HG03521 (cell line): ENCODE measurements around the gene CEMP1.
A peak's percentile ranks its signal among the peaks of the same experiment; 100 is the strongest.
"Not testable (repeated sequence)": the region's sequence is repeated elsewhere in the genome, so short reads cannot be mapped to it uniquely, and the experiment has no call there.

Experiments used
- ATAC-seq: cut with Tn5 transposase; IDR thresholded peaks from one replicate; pipeline ENCODE4 v1.9.1; 2021; ENCODE audit warnings: mild to moderate bottlenecking, moderate library complexity; ENCODE audit not compliant: unreplicated experiment

Gene CEMP1

DNA sequence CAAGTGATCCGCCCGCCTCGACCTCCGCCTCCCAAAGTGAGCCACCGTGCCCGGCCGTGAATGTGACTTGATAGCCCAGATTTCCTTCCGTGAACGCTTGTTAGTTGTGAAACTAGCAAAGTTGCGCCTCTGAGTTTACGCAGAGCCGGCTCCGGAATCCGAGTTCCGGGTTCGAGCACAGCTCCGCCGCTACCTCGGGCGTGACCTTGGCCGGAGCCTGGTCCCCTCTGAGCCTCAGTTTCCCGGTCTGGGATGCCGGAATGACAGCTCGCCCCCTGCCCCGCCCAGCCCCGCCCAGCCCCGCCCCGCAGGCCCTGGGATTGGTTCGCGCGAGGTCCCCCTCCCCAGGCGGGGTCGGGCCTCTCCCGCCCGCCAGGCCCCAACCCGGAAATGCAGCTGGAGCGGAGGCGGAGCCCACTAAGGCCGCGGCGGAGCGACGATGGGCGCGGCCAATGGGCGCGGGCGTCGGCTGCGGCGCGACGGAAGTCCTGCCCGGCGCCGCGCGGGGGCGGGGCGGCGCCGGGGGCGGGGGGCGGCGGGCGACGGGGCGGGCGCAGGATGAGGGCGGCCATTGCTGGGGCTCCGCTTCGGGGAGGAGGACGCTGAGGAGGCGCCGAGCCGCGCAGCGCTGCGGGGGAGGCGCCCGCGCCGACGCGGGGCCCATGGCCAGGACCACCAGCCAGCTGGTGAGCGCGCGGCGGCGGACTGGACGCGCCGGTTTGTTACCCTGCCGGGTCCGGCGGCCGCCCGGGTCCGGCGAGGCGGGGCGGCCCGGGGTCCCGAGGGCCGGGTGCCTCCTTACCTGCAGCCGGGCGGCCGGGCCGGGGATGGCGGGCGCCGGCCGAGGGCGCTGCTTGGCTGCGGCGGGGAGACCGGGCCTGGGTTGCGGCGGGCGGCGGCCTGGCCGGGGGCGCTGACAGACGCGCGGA is 6.5 kb upstream of the CEMP1 start, which contains the start of gene PDPK1:
Gene PDPK1, plus strand, starts transcription at position 571 of the 929 bp plus-strand sequence. Its CDS starts 92 bp downstream, at position 663.
- ATAC-seq: peak; percentile 93

DNA sequence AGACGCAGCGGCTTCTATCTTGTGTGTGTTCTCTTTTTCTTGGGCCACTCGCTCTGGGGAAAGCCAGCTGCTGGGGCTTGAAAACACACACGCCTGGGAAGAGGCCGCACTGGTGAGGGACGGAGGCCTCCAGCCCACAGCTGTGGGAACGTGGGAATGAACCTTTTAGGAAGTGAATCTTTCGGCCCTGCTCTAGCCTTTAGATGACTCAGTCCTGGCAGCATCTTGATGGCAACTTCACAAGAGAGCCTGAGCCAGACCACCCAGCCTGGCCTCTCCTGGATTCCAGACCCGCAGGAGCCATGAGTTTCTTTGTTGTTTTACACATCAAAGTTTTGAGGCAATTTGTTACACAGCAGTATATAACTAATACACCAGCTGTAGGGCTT is 4.4 kb upstream of the CEMP1 start:
- ATAC-seq: no peak

DNA sequence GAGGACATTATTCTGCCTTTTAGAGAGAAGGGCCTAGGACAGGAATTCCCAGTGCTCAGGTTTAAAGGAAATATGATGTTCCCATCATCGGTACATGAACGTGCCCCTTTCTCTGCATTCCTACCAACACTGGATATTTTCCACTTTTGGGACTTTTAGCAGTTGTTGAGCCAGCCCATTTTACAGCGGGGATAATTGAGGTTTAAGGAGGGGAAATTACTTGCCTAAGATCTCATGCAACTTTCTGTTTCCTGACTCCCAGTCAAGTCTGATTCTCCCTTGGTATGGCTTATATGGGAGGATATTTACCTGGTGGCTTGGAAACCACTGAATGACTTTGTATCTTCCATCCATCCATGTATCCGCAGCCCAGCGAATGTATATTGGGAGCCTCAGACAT is 3.1 kb upstream of the CEMP1 start:
- ATAC-seq: not testable (repeated sequence)

DNA sequence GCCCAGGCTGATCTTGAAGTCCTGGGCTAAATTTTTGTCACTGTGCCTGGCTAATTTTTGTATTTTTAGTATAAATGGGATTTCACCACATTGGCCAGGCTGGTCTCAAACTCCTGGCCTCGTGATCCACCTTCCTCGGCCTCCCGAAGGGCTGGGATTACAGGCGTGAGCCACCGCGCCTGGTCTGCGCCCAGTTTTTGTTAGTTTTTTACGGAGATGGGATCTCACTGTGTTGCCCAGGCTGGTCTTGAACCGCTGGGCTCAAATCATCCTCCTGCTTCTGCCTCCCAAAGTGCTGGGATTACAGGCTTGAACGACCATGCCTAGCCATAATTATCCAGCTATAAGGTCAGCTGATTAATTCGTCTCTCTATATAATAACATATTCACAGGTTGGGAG is 2.7 kb upstream of the CEMP1 start:
- no peak for ATAC-seq

- ATAC-seq: not testable (repeated sequence)
These were observed 2.0 kb upstream of the CEMP1 start for GRCh38 chr16:2533142-2533755.

DNA sequence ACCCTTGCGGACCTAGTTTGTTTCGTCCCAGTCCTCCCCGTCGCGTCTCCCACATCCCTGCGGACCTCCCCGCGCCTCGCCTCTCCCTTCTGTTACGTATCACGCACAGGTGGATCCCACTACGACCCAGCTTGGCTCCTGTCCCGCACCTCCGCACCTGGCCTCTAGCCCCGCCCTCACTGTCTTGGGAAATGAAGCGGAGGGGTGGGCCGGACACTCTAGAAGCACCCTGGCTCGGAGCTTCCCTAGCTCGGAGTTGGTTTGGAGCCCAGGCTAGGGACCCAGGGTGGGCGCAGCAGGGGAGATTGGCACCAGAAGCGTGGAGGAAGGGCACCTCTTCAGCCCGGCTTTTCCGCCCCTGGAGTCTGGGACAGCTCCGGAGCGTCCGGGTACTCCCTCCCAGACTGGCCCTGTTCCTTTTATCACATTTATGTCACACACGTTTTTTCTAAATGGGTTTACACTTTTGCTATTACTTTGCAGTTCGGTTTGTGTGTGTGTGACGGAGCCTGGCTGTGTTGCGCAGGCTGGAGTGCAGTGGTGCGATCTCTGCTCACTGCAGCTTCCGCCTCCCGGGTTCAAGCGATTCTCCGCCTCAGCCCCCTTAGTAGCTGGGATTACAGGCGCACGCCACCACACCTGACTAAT is 1.4 kb upstream of the CEMP1 start:
- ATAC-seq: peak; percentile 13

DNA sequence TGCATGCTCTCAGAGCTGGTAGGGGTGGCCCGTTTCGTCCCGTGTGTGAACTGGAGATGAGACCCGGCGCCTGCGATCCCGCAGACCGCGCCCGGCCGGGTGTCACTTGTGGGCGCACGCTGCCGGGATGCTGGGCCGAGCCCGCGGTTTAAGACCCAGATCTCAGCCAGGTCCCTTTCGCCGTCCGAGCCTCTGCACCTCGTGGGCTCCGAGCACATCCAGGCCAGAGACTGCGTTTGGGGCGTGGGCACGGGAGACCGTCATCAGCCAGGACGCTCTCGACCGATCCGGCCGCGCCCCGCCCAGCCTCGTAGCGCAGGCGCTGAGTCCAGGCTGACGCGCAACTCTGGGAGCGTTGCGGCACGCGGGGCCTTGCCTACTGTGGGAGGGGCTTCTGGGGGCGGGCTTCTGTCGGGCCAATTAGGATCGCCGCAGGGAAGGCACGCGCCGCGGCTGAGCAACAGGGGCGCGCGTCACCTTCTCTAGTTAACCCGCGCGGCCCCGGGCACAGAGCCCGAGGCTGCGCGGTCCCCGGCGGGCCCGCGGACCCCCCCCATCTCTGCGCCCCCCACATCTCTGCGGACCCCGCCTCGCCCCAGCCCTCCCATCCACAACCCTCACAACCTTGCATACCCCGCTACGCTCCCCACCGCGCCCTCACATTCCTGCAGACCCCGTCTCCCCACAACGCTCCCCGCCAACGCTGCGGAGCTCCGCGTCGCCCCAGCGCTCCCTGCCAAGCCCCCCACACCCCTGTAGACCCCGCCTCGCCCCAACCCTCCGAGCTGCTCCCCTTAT is 687 bp upstream of the CEMP1 start:
- ATAC-seq: peak; percentile 81

GRCh38 chr16:2530629-2531318 is 434 bp downstream of the CEMP1 start:
- no peak for ATAC-seq

DNA sequence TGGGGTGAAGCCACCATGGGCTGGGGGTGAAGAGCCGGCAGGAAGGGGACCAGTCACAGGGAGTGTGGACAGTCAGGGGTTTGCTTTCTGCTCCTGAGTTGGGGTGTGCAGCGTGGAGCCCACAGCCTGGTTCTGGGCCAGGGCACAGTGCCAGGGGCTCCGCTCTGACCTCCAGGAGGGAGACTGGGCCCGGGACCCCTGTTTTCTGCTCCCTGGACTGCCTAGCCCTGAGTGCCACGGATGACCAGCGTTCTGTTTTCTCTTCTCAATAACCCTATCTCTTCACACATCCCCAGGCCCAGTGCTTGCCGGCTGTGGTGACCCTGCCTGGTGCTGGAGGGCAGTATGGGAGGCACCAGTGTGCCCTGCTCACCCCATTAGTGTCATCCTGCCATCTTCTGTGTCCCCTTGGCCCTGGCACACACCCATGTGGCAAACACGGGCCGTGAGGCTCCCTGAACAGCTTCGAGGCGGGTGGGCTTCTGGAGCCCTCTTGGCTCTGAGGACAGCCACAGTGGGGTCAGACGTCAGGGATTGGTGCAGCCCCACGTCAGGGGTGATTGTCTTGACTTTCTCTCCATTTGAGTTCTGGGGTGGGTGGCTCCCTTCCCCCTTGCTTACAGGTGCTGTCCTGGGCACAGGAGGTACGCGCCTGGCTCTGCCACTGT is 1.1 kb downstream of the CEMP1 start:
- no peak for ATAC-seq

DNA sequence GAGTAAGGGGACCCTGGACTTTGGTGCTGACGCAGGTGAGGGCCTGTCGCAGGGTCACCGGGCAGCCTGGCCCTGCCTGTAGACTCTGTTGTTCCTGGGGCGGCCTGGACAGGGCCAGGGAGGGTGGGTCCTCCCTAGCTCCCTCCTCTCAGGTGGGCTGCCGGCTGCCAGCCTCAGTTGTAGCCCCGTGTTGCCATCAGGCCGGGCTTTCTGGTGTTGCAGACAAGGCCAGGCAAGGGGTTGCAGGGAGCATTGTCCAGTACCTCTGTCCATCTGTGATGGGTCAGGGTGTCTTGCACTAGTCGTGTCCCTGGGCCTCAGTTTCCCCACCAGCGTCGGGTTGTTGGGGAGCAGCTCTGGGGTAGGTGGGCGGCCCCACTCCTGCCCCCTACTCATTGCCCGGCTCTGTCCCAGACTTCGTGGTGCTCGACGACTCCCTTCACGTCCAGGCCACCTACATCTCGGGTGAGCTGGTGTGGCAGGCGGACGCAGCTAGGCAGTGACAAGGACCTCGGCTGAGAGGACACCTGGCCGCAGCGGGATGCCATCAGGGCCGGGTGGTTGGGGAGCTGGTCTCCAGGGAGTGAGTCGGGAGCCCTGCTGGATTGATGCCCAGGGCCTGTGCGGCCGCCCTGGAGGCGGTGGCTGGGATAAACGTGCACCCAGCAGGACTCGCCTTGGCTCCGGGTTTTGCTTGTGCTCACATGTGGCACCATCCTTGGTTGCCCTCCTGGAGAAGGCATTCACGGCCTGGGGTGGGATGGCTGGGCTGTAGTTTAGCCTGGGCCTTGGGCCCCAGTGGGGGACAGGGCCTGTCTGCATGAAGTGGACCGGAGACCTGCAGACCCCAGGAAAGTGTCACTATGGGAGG is 1.9 kb downstream of the CEMP1 start:
- ATAC-seq: no peak

DNA sequence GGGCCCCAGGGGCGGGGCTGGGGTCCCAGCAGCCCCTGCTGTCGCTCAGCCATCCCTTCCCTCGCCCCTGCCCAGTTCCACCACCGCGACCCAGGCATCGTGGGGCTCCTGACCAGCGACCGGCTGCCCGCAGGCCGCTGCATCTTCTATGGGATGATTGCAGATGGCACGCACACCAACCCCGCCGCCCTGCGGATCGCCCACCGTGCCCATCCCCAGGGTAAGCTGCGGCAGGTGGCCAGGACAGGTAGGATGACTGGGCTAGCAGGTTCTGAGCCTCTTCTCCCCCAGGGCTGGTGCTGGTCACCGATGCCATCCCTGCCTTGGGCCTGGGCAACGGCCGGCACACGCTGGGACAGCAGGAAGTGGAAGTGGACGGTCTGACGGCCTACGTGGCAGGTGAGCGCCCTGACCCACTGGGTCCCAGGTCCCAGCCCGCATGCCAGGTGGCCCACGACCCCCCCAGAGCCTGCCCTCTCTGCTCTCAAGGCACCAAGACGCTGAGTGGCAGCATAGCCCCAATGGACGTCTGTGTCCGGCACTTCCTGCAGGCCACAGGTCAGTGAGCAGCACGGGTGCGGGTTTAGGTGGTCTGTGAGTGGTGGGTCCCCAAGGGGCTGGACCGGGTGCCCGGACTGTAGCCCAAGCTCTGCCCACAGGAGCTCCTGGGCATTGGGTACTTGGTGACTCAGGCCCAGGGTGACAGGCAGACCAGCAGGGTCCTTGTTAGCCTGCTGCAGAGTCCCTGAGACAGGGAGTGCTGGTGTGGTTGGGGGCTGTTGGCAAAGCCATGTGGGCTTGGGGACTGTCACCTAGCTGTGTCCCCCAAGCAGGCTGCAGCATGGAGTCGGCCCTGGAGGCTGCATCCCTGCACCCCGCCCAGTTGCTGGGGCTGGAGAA is 2.8 kb downstream of the CEMP1 start:
- ATAC-seq: no peak

DNA sequence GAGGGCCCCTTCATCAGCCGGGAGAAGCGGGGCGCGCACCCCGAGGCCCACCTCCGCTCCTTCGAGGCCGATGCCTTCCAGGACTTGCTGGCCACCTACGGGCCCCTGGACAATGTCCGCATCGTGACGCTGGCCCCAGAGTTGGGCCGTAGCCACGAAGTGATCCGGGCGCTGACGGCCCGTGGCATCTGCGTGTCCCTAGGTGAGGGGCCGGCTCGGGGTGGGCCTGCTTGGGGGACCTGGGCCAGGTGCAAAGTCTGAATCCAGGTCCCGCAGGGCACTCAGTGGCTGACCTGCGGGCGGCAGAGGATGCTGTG is 3.5 kb downstream of the CEMP1 start:
- ATAC-seq: no peak

DNA sequence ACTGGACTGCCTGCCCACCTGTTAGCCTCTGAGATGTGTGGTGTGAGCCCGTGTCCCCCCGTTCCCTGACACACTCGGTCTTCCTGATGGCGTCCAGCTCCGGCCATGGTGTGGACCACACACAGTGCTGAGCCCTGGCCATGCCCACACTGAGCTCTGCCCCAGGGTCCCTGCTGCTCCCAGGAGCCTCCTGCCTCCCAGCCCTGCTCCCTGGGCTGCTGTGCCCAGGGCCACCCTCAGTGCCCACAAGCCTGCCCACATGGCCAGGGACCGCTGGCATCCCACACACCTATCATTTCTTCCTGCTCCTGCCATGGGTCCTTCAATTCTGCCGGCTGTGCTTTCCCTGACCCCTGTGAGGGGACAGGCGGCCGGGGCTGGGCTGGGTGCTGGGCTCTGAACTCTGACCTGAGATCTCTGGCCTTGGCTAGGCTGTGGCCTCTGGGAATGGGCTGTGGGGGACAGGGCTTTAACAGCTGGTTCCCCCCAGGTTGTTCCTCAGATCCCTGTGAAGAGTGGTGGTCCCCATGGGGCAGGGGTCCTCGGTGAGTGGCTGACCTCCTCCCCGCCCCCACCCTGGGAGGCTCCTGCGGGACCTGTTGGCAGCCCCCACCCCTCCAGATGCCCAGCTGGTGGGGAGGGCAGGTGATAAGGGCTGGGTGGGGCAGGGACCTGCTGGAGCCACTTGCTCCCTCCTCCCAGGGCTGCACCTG is 4.0 kb downstream of the CEMP1 start:
- no peak for ATAC-seq

- no peak for ATAC-seq
These were observed 5.1 kb downstream of the CEMP1 start for GRCh38 chr16:2526135-2526534.

GRCh38 chr16:2524339-2524938 is 6.8 kb downstream of the CEMP1 start:
- ATAC-seq: no peak

DNA sequence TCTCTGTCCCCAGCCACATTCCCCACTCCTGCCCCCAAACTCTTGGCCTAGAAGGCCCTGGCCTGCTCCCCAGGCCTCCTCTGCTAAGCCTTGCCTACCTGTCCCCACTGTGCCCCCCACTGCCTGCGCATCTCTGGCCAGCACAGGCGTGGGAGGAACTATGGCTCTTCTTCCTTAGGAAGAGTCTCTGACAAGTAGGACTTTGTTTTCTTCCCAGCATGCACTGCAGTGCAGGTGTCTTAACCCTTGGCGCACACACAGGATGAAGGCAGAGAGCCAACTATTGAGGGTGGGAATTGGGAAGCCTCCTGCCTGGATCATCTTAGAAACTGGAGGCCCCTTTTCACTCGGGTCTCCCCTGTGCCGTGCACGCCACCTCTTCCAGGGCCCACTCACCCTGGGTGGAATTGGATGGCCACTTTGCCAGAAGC is 7.4 kb downstream of the CEMP1 start:
- no peak for ATAC-seq
